Uterus (tissue), 2 donors: ENCODE measurements around the gene ABCA6.

Experiments
- CTCF ChIP-seq, 4 experiments: fragments of 200-600 bp in 2 of 4; fragments of 450-650 bp in 2 of 4; sonication (generic) in 2 of 4; IDR thresholded peaks; one replicate each; pipeline ENCODE4 v1.5.1; 2016 to 2019; ENCODE audit warnings: antibody characterized with exemption in 4 of 4, mild to moderate bottlenecking in 2 of 4, moderate library complexity in 1 of 4
- POLR2A ChIP-seq, 2 donors: fragments of 450-650 bp; IDR thresholded peaks; one replicate each; pipeline ENCODE4 v1.6.1; 2016; ENCODE audit warnings: antibody characterized with exemption in 2 of 2, mild to moderate bottlenecking in 1 of 2, moderate library complexity in 1 of 2

DNA sequence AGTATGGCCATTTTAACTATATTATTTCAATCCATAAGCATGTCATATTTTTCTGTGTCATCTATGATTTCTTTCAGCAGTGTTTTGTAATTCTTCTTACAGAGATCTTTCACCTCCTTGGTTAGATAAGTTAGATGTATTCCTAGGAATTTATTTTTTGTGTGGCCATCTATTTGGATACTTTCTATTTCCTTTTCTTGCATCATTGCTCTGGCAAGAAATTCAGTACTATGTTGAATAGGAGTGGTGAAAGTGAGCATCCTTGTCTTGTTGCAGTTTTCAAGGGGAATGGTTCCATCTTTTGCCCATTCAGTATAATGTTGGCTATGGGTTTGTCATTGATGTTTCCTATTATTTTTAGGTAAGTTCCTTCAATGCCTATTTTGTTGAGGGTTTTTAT, 65.9 kb downstream of the ABCA6 start:
- TF ChIP-seq CTCF (IDR thresholded peaks at IDR 0.05) = no peak
- TF ChIP-seq POLR2A (IDR thresholded peaks at IDR 0.05) = no peak
